Adrenal gland (tissue), 12 donors: Measurements from ENCODE around the gene TULP3. TPM values are rescaled to one million over a fixed set of nuclear protein-coding genes. Genes with fewer than 3 reads are reported as not detected.

Experiments used
- DNase-seq, 7 donors: peaks; one replicate each; pipeline ENCODE4 v3.0.0-alpha.2; 2019 to 2020
- H3K27ac ChIP-seq, 5 donors: fragments of 200-600 bp; sonication (generic) in 4 of 5; 1 replicate in 3 of 5; 2 replicates in 2 of 5; pipeline versions ENCODE4 v1.5.1 to v1.8.0; 2016 to 2020; ENCODE audit warnings: mild to moderate bottlenecking in 1 of 5
- H3K27me3 ChIP-seq: fragments of 200-600 bp; 2 replicates; pipeline ENCODE4 v1.8.0; 2021
- H3K36me3 ChIP-seq, 2 donors: fragments of 200-600 bp; replicated peaks in 1 of 2; 1 replicate in 1 of 2; 2 replicates in 1 of 2; pipeline versions ENCODE4 v1.5.1 to v1.8.0; 2018 to 2022
- H3K4me1 ChIP-seq, 2 donors: fragments of 200-600 bp; replicated peaks in 1 of 2; 1 replicate in 1 of 2; 2 replicates in 1 of 2; pipeline versions ENCODE4 v1.5.1 to v1.8.0; 2018 to 2021
- H3K4me3 ChIP-seq, 4 donors: fragments of 200-600 bp; sonication (generic) in 3 of 4; one replicate each; pipeline ENCODE4 v1.5.1; 2016 to 2018
- H3K9me3 ChIP-seq, 3 donors: fragments of 200-600 bp; sonication (generic) in 1 of 3; replicated peaks in 1 of 3; 1 replicate in 2 of 3; 2 replicates in 1 of 3; pipeline versions ENCODE4 v1.5.1 to v1.8.0; 2016 to 2021
- CTCF ChIP-seq, 6 experiments: fragments of 450-650 bp in 4 of 6; fragments of 200-600 bp in 2 of 6; sonication (generic) in 1 of 6; IDR thresholded peaks; 1 replicate in 5 of 6; 2 replicates in 1 of 6; pipeline versions ENCODE4 v1.5.1 to v1.8.0; 2016 to 2021; ENCODE audit warnings: antibody characterized with exemption in 6 of 6, mild to moderate bottlenecking in 2 of 6, moderate library complexity in 1 of 6
- POLR2A ChIP-seq, 2 donors: fragments of 450-650 bp; IDR thresholded peaks; one replicate each; pipeline ENCODE4 v1.6.1; 2017; ENCODE audit warnings: antibody characterized with exemption in 2 of 2, mild to moderate bottlenecking in 2 of 2, moderate library complexity in 1 of 2
- WGBS, 4 donors: extraction: QIAGEN DNeasy Blood & Tissue Kit in 2 of 4; methylation state at CpG; one replicate each; pipeline versions ENCODE4 v1.1.5 to v1.1.7; 2013 to 2017; 5-methylcytosine and 5-hydroxymethylcytosine counted together
- intact Hi-C, 2 donors: fragments of 100-400 bp; cut with DNase I; formaldehyde crosslinking; loops; one replicate each; pipeline versions ENCODE4 v1.14.1 to v1.15.0; 2022 to 2023
- polyA plus RNA-seq, 3 donors: library from polyadenylated mRNA; stranded (reverse); fragments of 200-250 nt in 2 of 3; fragments of 350-450 nt in 1 of 3; fragmentation: Illumina TruSeq in 1 of 3; extraction: RNeasy Lipid Tissue Mini Kit (QIAGEN cat#74804) in 1 of 3; gene quantifications; one replicate each; pipeline ENCODE4 v1.2.3, GENCODE V29; 2013 to 2014
- total RNA-seq, 9 donors: library from RNA; depleted of rRNA in 4 of 9; stranded (reverse); fragments of >200 nt in 4 of 9; fragments of 120-200 nt in 1 of 9; fragmentation: NEBNext Ultra II Directional in 1 of 9; extraction: Animal tissue kit (Norgen Biotek cat#: 25700) in 1 of 9; gene quantifications; one replicate each; pipeline versions ENCODE4 v1.1.0 to v1.2.4, GENCODE V29; 2013 to 2023
- donor health status: healthy with polysubstance abuse.
- donor health status: Bipolar disorder and iron deficiency.
- donor health status: DM: yes; HTN: yes; CAD: no.
- donor health status: DM: no; HTN: no; CAD: no.
- donor health status: DM: no; HTN: no; CAD: no.
- donor health status: DM: yes; HTN: yes; CAD: no.

Gene TULP3
- total and polyA plus RNA-seq, 12 donors: 16.9 to 40.5 (median 25.0) TPM

GRCh38 chr12:2891240-2892053 is 756 bp downstream of the TULP3 start:
- DNase-seq: peak; percentile 60 to 84 (median 77)
- peaks cover 25 to 55% of the 10 kb centered on the region in 2 donors for H3K4me1 ChIP-seq
- H3K36me3 ChIP-seq: no peaks in the 10 kb centered on the region
- intact Hi-C loops: no loop called here
- H3K4me3 ChIP-seq: peak overlapping the region; percentile 35 to 99 (median 69)
- TF ChIP-seq CTCF (IDR thresholded peaks at IDR 0.05) (no peak), POLR2A (IDR thresholded peaks at IDR 0.05) (no peak)
- 20 to 37% (median 27%) methylated on average over 25 to 42 of the region's 42 CpGs for WGBS, 4 donors
- H3K27ac ChIP-seq: peak overlapping the region; percentile 85 to 99 (median 95)
- H3K27me3 ChIP-seq: no peaks in the 10 kb centered on the region
- no peaks in the 10 kb centered on the region for H3K9me3 ChIP-seq

GRCh38 chr12:2892246-2892645 is 1.6 kb downstream of the TULP3 start:
- no peak for DNase-seq
- Histone ChIP-seq H3K4me3 (peak overlapping the region in 1 of 4 donors; percentile 99), H3K4me1 (peaks cover 25 to 55% of the 10 kb centered on the region in 2 donors), H3K36me3 (no peaks in the 10 kb centered on the region), H3K27ac (peak overlapping the region in 3 of 5 donors; percentile 73 to 99 (median 78)), H3K9me3 (no peaks in the 10 kb centered on the region), H3K27me3 (no peaks in the 10 kb centered on the region)
- intact Hi-C loops: no loop called here
- TF ChIP-seq POLR2A (IDR thresholded peaks at IDR 0.05): no peak
- no peak for TF ChIP-seq CTCF (IDR thresholded peaks at IDR 0.05)
- WGBS, 4 donors: 76 to 83% (median 80%) methylated on average over 12 of the region's 12 CpGs

GRCh38 chr12:2893007-2893406 is 2.3 kb downstream of the TULP3 start:
- H3K4me1 ChIP-seq: peaks cover 25 to 55% of the 10 kb centered on the region in 2 donors
- WGBS, 4 donors: 50 to 64% (median 53%) methylated on average over 8 of the region's 8 CpGs
- intact Hi-C loops: no loop called here

More at GRCh38 chr12:2893007-2893406, 2.3 kb downstream of the TULP3 start:
- TF ChIP-seq POLR2A (IDR thresholded peaks at IDR 0.05): peak in 1 of 2 donors; percentile 80
- TF ChIP-seq CTCF (IDR thresholded peaks at IDR 0.05): no peak
- no peaks in the 10 kb centered on the region for H3K36me3 ChIP-seq
- H3K9me3 ChIP-seq: no peaks in the 10 kb centered on the region
- peak overlapping the region in 1 of 4 donors; percentile 4 for H3K4me3 ChIP-seq
- no peaks in the 10 kb centered on the region for H3K27me3 ChIP-seq
- DNase-seq: peak; percentile 63 to 83 (median 76)
- H3K27ac ChIP-seq: peak overlapping the region in 3 of 5 donors; percentile 73 to 99 (median 78)
